ENCODE measurements around the gene GRID1.

The GRID1 gene

DNA sequence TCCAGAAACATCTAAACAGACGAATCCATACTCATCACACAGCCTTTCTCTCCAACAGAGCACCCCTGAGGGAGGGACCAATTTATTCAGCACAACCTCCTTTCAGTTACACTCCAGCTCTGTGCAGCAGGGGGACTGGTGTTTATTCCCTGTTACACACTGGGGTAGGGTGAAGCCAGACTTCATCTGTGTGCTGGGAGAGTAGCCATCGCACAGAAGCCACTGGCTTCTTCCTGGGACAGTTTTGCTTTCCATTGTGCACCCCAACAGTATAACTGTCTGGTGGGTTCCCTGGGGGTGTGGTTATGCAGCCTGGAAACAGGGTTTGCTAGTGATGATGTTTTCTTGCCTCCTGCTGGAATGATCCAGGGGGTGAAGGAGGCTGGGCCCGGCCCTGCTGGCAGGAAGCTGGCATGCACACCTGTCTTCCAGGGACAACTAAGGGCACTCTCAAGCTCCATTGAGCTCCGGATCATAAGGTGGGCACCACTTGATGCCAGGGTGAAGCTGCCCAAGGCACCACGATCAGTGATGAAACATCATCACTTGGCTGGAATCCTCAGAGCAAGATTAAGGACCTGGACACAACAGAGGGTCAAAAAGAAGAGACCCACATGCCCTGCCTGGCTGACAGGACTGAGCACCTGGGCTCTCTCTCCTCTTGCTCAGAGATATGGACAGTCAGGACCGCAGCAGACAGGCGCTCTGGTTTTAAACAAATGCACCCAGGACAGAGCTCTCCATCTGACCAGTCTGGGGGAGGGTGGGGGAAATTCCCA lies 293.2 kb downstream of the GRID1 start:
- no peak for DNase-seq

- DNase-seq = no peak
These were observed 294.2 kb downstream of the GRID1 start for GRCh38 chr10:86072413-86072812.

DNA sequence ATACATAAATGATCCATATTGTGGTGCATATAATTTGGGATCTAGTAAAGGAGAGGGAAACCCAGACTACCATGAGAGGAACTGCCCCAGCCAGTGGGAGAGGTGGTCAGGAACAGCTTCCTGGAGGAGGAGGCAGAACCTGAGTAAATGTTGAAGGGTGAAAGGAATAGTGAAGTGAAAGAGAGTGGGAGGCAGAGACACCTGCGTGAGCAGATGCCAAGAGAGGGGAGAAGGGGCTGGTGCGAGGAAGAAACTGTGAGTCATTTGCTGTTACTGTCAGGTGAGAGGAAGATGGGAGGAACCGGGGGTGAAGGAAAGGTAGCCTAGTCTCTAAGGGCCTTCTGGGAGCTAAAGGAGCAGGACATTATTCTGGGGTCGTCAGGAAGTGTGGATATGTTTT lies 294.8 kb downstream of the GRID1 start:
- DNase-seq = no peak

DNA sequence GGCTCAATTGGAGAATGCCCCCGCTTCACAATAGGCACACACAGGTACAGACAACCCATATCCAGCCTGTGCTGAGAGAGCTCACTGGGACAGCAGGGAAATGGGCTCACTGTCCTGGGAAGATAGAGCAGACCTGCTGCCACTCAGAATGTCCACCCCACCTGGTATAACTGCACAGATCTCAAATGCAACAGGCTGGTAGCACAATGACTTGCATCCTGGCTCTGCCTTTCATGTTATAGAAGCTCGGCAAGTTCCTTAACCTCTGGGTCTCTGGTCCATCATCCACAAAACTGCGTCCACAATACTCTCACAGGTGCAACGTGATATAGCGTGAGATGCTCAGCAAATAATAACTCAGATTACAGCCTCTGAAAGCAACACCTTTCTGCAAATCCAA lies 295.4 kb downstream of the GRID1 start:
- DNase-seq = no peak

DNA sequence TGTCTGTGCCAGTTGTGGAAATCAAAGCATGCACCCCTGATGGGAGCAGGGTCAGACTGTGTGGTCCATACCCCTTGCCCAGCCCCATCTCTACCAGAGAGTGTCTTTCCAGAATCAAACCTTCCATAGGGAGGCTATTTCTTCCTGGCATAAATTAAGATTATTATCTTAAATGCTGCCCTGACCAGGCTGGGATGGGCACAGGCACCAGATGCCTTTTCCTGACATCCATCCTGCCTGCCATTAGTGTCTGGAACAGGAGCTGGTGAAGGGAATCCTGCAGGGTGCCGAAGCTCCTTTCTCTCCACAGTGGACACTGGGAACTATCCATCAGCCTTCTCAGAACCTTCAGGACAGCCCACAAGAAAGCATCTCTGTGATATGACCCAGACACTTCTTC lies 296.3 kb downstream of the GRID1 start:
- no peak for DNase-seq

GRCh38 chr10:86068231-86069054 lies 298.2 kb downstream of the GRID1 start:
- no peak for DNase-seq

- DNase-seq = no peak
These were observed 299.1 kb downstream of the GRID1 start for GRCh38 chr10:86067436-86068050.

- no peak for DNase-seq
These were observed 299.9 kb downstream of the GRID1 start for GRCh38 chr10:86066696-86067095.

DNA sequence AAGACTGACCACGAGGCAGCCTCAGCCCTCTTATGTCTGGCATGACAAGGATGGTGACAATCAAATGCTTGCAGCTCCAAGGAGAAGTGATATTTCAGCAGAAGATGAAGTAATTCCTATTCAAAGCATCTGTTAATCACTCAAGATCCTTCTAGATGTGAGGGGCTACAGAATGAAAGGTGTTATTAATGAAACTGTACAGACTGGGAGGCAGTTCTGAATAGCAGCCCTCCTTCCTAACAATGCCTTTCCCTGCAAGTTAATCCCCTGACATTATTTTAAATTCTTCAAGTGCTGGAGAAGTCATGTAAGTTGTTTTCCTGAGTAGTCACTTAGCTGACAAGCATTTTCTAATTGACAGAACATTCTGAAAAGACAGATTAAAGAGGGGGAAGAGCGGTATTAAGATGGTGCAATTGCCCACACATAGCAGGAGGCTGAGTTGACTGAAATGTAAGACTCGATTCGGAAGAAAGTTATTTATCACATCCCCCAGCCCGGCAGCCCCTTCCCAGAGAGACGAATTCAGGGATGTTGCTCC lies 300.8 kb downstream of the GRID1 start:
- DNase-seq = no peak

GRCh38 chr10:86064931-86065662 lies 301.5 kb downstream of the GRID1 start:
- DNase-seq = no peak

- no peak for DNase-seq
These were observed 302.4 kb downstream of the GRID1 start for GRCh38 chr10:86064219-86064618.

- DNase-seq = no peak
These were observed 303.3 kb downstream of the GRID1 start for GRCh38 chr10:86063341-86063740.

- DNase-seq = no peak
These were observed 303.9 kb downstream of the GRID1 start for GRCh38 chr10:86062647-86063145.

- no peak for DNase-seq
These were observed 304.4 kb downstream of the GRID1 start for GRCh38 chr10:86062198-86062550.

- no peak for DNase-seq
These were observed 305.1 kb downstream of the GRID1 start for GRCh38 chr10:86061278-86062197.

- DNase-seq = no peak
These were observed 306.0 kb downstream of the GRID1 start for GRCh38 chr10:86060386-86061277.

DNA sequence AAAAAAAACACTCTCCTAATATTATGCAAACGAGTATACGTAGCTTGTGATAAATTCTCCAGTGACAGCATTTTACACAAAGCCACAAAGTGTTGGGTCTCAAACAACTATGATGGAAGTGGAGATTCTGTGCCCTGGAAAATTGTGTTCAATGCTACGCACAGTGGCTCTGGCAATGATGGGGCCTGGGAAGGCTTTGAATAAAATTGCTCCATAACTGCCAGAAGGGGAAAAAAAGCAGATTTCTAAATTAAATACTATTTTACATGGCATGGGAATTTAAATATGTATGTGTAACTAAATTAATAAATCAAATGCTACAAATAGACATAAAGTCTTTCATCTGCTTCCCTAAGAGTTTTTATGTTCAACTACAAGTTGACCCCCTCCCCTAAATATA lies 306.7 kb downstream of the GRID1 start:
- DNase-seq = no peak

DNA sequence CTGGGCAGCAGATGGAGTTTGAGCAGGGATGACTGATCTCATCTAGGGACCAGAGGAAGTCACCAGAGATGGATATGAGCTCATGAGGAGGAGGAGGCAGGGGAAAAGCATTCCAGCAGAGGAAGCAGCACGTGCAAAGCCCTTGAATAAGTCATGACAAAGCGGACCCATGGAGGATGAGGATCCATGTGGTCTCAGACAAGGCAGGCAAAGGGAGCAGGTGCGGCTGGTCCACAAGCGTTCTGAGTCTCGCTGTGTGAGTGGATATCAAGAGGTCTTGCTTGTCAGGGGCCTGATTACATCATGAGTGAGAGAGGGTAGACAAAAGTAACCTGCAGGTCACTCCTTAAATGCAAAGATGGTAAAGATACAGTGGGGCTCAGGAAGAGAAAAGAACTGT lies 307.6 kb downstream of the GRID1 start:
- DNase-seq = no peak

GRCh38 chr10:86057708-86058107 lies 308.9 kb downstream of the GRID1 start:
- DNase-seq = no peak

DNA sequence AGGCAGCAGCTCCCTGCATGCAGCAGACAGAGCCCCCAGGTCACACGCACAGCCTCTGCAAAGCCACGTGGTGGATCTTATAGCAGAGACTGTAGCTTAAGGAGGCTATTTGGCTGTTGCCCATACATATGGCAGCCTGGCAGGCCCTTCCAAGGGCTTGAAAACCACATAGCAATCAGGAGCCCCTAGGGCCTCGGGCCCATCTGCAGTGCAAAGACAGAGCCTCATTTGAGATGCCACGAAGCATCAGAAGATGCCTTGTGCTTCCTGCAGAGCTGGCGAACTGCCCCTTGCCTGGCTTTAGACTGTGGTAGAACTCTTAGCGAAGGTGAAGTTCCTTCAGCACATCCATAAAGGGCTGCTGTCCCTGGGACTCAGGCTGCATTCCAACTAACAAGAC lies 309.9 kb downstream of the GRID1 start:
- DNase-seq = no peak

- DNase-seq = no peak
These were observed 310.7 kb downstream of the GRID1 start for GRCh38 chr10:86055928-86056327.
